ENCODE data around the gene R3HDM2. TPM values are rescaled to one million over a fixed set of nuclear protein-coding genes. Genes with fewer than 3 reads are reported as not detected.

R3HDM2 gene
- polyA plus RNA-seq, 1 donor from 2014 or later, result 11.1 TPM

GRCh38 chr12:57385586-57385985 is 45.3 kb downstream of the R3HDM2 start:
- H3F3A ChIP-seq (ENCODE audit: insufficient read depth, low read length, poor library complexity, severe bottlenecking), result no peaks in the 10 kb centered on the region
- H4K20me1 ChIP-seq (ENCODE audit: insufficient read depth), result no peaks in the 10 kb centered on the region
- TF ChIP-seq TAF1 (IDR thresholded peaks at IDR 0.05; ENCODE audit: low read depth) (no peak), SMC3 (conservative IDR thresholded peaks at IDR 0.05; ENCODE audit: poor library complexity) (no peak), EP300 (conservative IDR thresholded peaks at IDR 0.05; ENCODE audit: poor library complexity, severe bottlenecking) (no peak), RAD21 (conservative IDR thresholded peaks at IDR 0.05) (no peak)

GRCh38 chr12:57384478-57384877 is 46.4 kb downstream of the R3HDM2 start:
- Histone ChIP-seq H3K27me3 (ENCODE audit: insufficient read depth, low read depth, low read length) (no peaks in the 10 kb centered on the region), H3K4me3 (ENCODE audit: low read length) (no peak overlapping the region), H2AFZ (ENCODE audit: low read depth, low read length) (no peak overlapping the region), H3K9me3 (ENCODE audit: low read length) (no peaks in the 10 kb centered on the region), H3K9ac (ENCODE audit: low read length) (no peak overlapping the region), H3K36me3 (ENCODE audit: insufficient read depth, low read length) (no peaks in the 10 kb centered on the region), H3K4me2 (ENCODE audit: low read length) (no peak overlapping the region), H4K20me1 (ENCODE audit: insufficient read depth) (no peaks in the 10 kb centered on the region), H3K79me2 (replicated peaks; ENCODE audit: insufficient read depth, low read length) (no peaks in the 10 kb centered on the region), H3K27ac (ENCODE audit: low read length) (no peak overlapping the region), H3K9me2 (ENCODE audit: insufficient read depth, low read length) (no peaks in the 10 kb centered on the region), H3F3A (ENCODE audit: insufficient read depth, low read length, poor library complexity, severe bottlenecking) (no peaks in the 10 kb centered on the region)
- no peak for TF ChIP-seq EP300 (conservative IDR thresholded peaks at IDR 0.05; ENCODE audit: poor library complexity, severe bottlenecking)
- TF ChIP-seq TAF1 (IDR thresholded peaks at IDR 0.05; ENCODE audit: low read depth), result no peak
- TF ChIP-seq SMC3 (conservative IDR thresholded peaks at IDR 0.05; ENCODE audit: poor library complexity), result no peak
- TF ChIP-seq MXI1 (conservative IDR thresholded peaks at IDR 0.05; ENCODE audit: poor library complexity, severe bottlenecking), result no peak
- TF ChIP-seq POLR2AphosphoS5 (IDR thresholded peaks at IDR 0.05), result no peak
- TF ChIP-seq, protein P1, sequence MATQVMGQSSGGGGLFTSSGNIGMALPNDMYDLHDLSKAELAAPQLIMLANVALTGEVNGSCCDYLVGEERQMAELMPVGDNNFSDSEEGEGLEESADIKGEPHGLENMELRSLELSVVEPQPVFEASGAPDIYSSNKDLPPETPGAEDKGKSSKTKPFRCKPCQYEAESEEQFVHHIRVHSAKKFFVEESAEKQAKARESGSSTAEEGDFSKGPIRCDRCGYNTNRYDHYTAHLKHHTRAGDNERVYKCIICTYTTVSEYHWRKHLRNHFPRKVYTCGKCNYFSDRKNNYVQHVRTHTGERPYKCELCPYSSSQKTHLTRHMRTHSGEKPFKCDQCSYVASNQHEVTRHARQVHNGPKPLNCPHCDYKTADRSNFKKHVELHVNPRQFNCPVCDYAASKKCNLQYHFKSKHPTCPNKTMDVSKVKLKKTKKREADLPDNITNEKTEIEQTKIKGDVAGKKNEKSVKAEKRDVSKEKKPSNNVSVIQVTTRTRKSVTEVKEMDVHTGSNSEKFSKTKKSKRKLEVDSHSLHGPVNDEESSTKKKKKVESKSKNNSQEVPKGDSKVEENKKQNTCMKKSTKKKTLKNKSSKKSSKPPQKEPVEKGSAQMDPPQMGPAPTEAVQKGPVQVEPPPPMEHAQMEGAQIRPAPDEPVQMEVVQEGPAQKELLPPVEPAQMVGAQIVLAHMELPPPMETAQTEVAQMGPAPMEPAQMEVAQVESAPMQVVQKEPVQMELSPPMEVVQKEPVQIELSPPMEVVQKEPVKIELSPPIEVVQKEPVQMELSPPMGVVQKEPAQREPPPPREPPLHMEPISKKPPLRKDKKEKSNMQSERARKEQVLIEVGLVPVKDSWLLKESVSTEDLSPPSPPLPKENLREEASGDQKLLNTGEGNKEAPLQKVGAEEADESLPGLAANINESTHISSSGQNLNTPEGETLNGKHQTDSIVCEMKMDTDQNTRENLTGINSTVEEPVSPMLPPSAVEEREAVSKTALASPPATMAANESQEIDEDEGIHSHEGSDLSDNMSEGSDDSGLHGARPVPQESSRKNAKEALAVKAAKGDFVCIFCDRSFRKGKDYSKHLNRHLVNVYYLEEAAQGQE (IDR thresholded peaks at IDR 0.05; ENCODE audit: borderline replicate concordance), result no peak
- TF ChIP-seq EZH2 (IDR thresholded peaks at IDR 0.05; ENCODE audit: borderline replicate concordance, insufficient read depth, low read length, poor library complexity, severe bottlenecking), result no peak
- TF ChIP-seq, protein P2, sequence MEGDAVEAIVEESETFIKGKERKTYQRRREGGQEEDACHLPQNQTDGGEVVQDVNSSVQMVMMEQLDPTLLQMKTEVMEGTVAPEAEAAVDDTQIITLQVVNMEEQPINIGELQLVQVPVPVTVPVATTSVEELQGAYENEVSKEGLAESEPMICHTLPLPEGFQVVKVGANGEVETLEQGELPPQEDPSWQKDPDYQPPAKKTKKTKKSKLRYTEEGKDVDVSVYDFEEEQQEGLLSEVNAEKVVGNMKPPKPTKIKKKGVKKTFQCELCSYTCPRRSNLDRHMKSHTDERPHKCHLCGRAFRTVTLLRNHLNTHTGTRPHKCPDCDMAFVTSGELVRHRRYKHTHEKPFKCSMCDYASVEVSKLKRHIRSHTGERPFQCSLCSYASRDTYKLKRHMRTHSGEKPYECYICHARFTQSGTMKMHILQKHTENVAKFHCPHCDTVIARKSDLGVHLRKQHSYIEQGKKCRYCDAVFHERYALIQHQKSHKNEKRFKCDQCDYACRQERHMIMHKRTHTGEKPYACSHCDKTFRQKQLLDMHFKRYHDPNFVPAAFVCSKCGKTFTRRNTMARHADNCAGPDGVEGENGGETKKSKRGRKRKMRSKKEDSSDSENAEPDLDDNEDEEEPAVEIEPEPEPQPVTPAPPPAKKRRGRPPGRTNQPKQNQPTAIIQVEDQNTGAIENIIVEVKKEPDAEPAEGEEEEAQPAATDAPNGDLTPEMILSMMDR (IDR thresholded peaks at IDR 0.05; ENCODE audit: poor library complexity, severe bottlenecking), result no peak
- TF ChIP-seq RAD21 (conservative IDR thresholded peaks at IDR 0.05), result no peak

More at GRCh38 chr12:57385586-57385985, 45.3 kb downstream of the R3HDM2 start:
- Histone ChIP-seq H3K36me3 (ENCODE audit: insufficient read depth, low read length) (no peaks in the 10 kb centered on the region), H3K9ac (ENCODE audit: low read length) (no peak overlapping the region), H3K79me2 (replicated peaks; ENCODE audit: insufficient read depth, low read length) (no peaks in the 10 kb centered on the region), H3K9me3 (ENCODE audit: low read length) (no peaks in the 10 kb centered on the region), H3K4me3 (ENCODE audit: low read length) (no peak overlapping the region), H2AFZ (ENCODE audit: low read depth, low read length) (no peak overlapping the region), H3K27ac (ENCODE audit: low read length) (no peak overlapping the region), H3K9me2 (ENCODE audit: insufficient read depth, low read length) (no peaks in the 10 kb centered on the region), H3K27me3 (ENCODE audit: insufficient read depth, low read depth, low read length) (no peaks in the 10 kb centered on the region), H3K4me2 (ENCODE audit: low read length) (no peak overlapping the region)

Measured in neural cell (in vitro differentiated cells).